A549 (cell line): Measurements from ENCODE around the gene CD300C.

ENCODE experiments used
- EHMT2 ChIP-seq: fragments of 200-600 bp; sonication (generic); IDR thresholded peaks from 2 replicates; pipeline ENCODE4 v1.6.1; 2016; ENCODE audit warnings: antibody characterized with exemption, low read depth, mild to moderate bottlenecking, moderate library complexity
- JUNB ChIP-seq: fragments of >200 bp; sonication (Bioruptor Twin); formaldehyde crosslinking; IDR thresholded peaks from 2 replicates; pipeline ENCODE4 v1.6.1; 2016
- KDM1A ChIP-seq: fragments of 200-600 bp; sonication (generic); IDR thresholded peaks from 2 replicates; pipeline ENCODE4 v1.6.1; 2016; ENCODE audit warnings: low read depth, mild to moderate bottlenecking
- MYC ChIP-seq: IDR thresholded peaks from 2 replicates; pipeline ENCODE4 v1.6.1; 2012; ENCODE audit warnings: mild to moderate bottlenecking, inconsistent platforms, low read length, improper control_type of control experiment, borderline replicate concordance
- NFE2L2 ChIP-seq: fragments of 150-350 bp; conservative IDR thresholded peaks from 2 replicates; pipeline ENCODE4 v1.6.1; 2014; ENCODE audit warnings: low read length
- PHF8 ChIP-seq: fragments of 200-600 bp; sonication (generic); IDR thresholded peaks from 2 replicates; pipeline ENCODE4 v1.6.1; 2016; ENCODE audit warnings: low read depth, mild to moderate bottlenecking, antibody characterized with exemption, moderate library complexity, borderline replicate concordance
- POLR2AphosphoS2 ChIP-seq: conservative IDR thresholded peaks from 2 replicates; pipeline ENCODE4 v1.6.1; 2012; ENCODE audit warnings: low read length, improper control_type of control experiment, inconsistent platforms
- RCOR1 ChIP-seq: fragments of 150-350 bp; IDR thresholded peaks from 2 replicates; pipeline ENCODE4 v1.6.1; 2014; ENCODE audit warnings: antibody characterized with exemption, low read length, low read depth
- SMC3 ChIP-seq: fragments of >200 bp; sonication (Bioruptor Twin); formaldehyde crosslinking; IDR thresholded peaks from 3 replicates; pipeline ENCODE4 v1.6.1; 2018; ENCODE audit warnings: inconsistent platforms
- TF ChIP-seq, protein P1 (sequence below): fragments of >200 bp; sonication (Bioruptor Twin); formaldehyde crosslinking; IDR thresholded peaks from 3 replicates; pipeline ENCODE4 v1.5.1; 2016
- TF ChIP-seq, protein P2 (sequence below): IDR thresholded peaks from 2 replicates; pipeline ENCODE4 v1.6.1; 2012
- TF ChIP-seq, protein P3 (sequence below): fragments of 450-650 bp; IDR thresholded peaks from 2 replicates; pipeline ENCODE4 v1.6.1; 2014; ENCODE audit warnings: antibody characterized with exemption
- TF ChIP-seq, protein P4 (sequence below): fragments of 150-350 bp; IDR thresholded peaks from 2 replicates; pipeline ENCODE4 v1.6.1; 2014; ENCODE audit warnings: low read depth, mild to moderate bottlenecking, low read length
- TF ChIP-seq, protein P5 (sequence below): fragments of 200-600 bp; sonication (generic); IDR thresholded peaks from 2 replicates; pipeline ENCODE4 v1.6.1; 2016; ENCODE audit warnings: antibody characterized with exemption, mild to moderate bottlenecking, moderate library complexity

DNA sequence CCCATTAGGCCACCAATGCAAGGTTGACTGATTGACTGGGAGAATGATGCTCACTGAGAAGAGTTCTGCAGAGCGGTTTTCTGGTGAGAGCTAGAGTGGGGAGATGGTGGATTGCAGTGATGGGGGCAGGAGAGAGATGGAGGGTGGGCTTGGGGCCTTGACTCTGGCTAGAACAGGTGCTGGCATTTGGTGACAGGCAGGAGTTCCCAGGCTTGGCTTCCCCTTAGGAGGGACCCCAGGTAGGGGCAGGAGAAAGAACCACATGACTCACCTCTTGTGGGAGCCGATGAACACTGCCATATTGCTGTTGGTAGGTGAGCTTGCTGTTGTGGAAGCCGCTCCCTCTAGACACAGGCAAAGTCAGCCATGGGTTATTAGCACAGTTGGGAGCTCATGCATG lies 22.6 kb downstream of the CD300C start:
- TF ChIP-seq, protein P1, sequence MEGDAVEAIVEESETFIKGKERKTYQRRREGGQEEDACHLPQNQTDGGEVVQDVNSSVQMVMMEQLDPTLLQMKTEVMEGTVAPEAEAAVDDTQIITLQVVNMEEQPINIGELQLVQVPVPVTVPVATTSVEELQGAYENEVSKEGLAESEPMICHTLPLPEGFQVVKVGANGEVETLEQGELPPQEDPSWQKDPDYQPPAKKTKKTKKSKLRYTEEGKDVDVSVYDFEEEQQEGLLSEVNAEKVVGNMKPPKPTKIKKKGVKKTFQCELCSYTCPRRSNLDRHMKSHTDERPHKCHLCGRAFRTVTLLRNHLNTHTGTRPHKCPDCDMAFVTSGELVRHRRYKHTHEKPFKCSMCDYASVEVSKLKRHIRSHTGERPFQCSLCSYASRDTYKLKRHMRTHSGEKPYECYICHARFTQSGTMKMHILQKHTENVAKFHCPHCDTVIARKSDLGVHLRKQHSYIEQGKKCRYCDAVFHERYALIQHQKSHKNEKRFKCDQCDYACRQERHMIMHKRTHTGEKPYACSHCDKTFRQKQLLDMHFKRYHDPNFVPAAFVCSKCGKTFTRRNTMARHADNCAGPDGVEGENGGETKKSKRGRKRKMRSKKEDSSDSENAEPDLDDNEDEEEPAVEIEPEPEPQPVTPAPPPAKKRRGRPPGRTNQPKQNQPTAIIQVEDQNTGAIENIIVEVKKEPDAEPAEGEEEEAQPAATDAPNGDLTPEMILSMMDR: no peak
- TF ChIP-seq PHF8 (no peak), SMC3 (no peak), RCOR1 (no peak), JUNB (no peak), MYC (no peak), EHMT2 (no peak), POLR2AphosphoS2 (no peak), KDM1A (no peak), NFE2L2 (no peak)
- TF ChIP-seq, protein P2, sequence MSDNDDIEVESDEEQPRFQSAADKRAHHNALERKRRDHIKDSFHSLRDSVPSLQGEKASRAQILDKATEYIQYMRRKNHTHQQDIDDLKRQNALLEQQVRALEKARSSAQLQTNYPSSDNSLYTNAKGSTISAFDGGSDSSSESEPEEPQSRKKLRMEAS: no peak
- TF ChIP-seq, protein P3, sequence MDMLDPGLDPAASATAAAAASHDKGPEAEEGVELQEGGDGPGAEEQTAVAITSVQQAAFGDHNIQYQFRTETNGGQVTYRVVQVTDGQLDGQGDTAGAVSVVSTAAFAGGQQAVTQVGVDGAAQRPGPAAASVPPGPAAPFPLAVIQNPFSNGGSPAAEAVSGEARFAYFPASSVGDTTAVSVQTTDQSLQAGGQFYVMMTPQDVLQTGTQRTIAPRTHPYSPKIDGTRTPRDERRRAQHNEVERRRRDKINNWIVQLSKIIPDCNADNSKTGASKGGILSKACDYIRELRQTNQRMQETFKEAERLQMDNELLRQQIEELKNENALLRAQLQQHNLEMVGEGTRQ: no peak
- TF ChIP-seq, protein P4, sequence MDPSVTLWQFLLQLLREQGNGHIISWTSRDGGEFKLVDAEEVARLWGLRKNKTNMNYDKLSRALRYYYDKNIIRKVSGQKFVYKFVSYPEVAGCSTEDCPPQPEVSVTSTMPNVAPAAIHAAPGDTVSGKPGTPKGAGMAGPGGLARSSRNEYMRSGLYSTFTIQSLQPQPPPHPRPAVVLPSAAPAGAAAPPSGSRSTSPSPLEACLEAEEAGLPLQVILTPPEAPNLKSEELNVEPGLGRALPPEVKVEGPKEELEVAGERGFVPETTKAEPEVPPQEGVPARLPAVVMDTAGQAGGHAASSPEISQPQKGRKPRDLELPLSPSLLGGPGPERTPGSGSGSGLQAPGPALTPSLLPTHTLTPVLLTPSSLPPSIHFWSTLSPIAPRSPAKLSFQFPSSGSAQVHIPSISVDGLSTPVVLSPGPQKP: no peak
- TF ChIP-seq, protein P5, sequence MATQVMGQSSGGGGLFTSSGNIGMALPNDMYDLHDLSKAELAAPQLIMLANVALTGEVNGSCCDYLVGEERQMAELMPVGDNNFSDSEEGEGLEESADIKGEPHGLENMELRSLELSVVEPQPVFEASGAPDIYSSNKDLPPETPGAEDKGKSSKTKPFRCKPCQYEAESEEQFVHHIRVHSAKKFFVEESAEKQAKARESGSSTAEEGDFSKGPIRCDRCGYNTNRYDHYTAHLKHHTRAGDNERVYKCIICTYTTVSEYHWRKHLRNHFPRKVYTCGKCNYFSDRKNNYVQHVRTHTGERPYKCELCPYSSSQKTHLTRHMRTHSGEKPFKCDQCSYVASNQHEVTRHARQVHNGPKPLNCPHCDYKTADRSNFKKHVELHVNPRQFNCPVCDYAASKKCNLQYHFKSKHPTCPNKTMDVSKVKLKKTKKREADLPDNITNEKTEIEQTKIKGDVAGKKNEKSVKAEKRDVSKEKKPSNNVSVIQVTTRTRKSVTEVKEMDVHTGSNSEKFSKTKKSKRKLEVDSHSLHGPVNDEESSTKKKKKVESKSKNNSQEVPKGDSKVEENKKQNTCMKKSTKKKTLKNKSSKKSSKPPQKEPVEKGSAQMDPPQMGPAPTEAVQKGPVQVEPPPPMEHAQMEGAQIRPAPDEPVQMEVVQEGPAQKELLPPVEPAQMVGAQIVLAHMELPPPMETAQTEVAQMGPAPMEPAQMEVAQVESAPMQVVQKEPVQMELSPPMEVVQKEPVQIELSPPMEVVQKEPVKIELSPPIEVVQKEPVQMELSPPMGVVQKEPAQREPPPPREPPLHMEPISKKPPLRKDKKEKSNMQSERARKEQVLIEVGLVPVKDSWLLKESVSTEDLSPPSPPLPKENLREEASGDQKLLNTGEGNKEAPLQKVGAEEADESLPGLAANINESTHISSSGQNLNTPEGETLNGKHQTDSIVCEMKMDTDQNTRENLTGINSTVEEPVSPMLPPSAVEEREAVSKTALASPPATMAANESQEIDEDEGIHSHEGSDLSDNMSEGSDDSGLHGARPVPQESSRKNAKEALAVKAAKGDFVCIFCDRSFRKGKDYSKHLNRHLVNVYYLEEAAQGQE: no peak
